ENCODE measurements around the gene GFM1.

Gene GFM1

GRCh38 chr3:158644345-158644908, at the start of gene GFM1:
Gene GFM1, plus strand, starts transcription at chr3:158644527. Its CDS starts 108 bp downstream, at chr3:158644635.
- H3K9me3 ChIP-seq (ENCODE audit: control insufficient read depth, insufficient read depth, low read length), result no peaks in the 10 kb centered on the region
- H3K9ac ChIP-seq (ENCODE audit: low read depth, low read length), result peak within 1 kb of the TSS; percentile 85
- no peaks in the 10 kb centered on the region for H3K4me1 ChIP-seq (ENCODE audit: insufficient read depth, low read length)
- 0 out of 2 replicates have a peak, but pooled peaks cover 2% of the 10 kb centered on the region for H3K36me3 ChIP-seq (ENCODE audit: insufficient read depth, low read length)

- Histone ChIP-seq H3K36me3 (ENCODE audit: insufficient read depth, low read length) (no peaks in the 10 kb centered on the region), H3K4me1 (ENCODE audit: insufficient read depth, low read length) (no peaks in the 10 kb centered on the region), H3K9ac (ENCODE audit: low read depth, low read length) (no peak overlapping the region), H3K9me3 (ENCODE audit: control insufficient read depth, insufficient read depth, low read length) (no peaks in the 10 kb centered on the region)
Observed at GRCh38 chr3:158600787-158601186, 43.5 kb upstream of the GFM1 start.

GRCh38 chr3:158602227-158602626, 42.1 kb upstream of the GFM1 start:
- Histone ChIP-seq H3K9ac (ENCODE audit: low read depth, low read length) (no peak overlapping the region), H3K9me3 (ENCODE audit: control insufficient read depth, insufficient read depth, low read length) (no peaks in the 10 kb centered on the region), H3K4me1 (ENCODE audit: insufficient read depth, low read length) (no peaks in the 10 kb centered on the region), H3K36me3 (ENCODE audit: insufficient read depth, low read length) (no peaks in the 10 kb centered on the region)

GRCh38 chr3:158617982-158618875, 26.1 kb upstream of the GFM1 start:
- no peak overlapping the region for H3K9ac ChIP-seq (ENCODE audit: low read depth, low read length)
- no peaks in the 10 kb centered on the region for H3K36me3 ChIP-seq (ENCODE audit: insufficient read depth, low read length)
- H3K9me3 ChIP-seq (ENCODE audit: control insufficient read depth, insufficient read depth, low read length), result peaks cover 3% of the 10 kb centered on the region
- no peaks in the 10 kb centered on the region for H3K4me1 ChIP-seq (ENCODE audit: insufficient read depth, low read length)

- H3K4me1 ChIP-seq (ENCODE audit: insufficient read depth, low read length), result no peaks in the 10 kb centered on the region
- H3K36me3 ChIP-seq (ENCODE audit: insufficient read depth, low read length), result no peaks in the 10 kb centered on the region; the same call in 1 of the 2 replicates
- H3K9ac ChIP-seq (ENCODE audit: low read depth, low read length), result no peak overlapping the region
- H3K9me3 ChIP-seq (ENCODE audit: control insufficient read depth, insufficient read depth, low read length), result no peaks in the 10 kb centered on the region
Observed at GRCh38 chr3:158625881-158626280, 18.4 kb upstream of the GFM1 start.

GRCh38 chr3:158631981-158632380, 12.3 kb upstream of the GFM1 start:
- Histone ChIP-seq H3K9me3 (ENCODE audit: control insufficient read depth, insufficient read depth, low read length) (no peaks in the 10 kb centered on the region), H3K9ac (ENCODE audit: low read depth, low read length) (no peak overlapping the region), H3K36me3 (ENCODE audit: insufficient read depth, low read length) (no peaks in the 10 kb centered on the region), H3K4me1 (ENCODE audit: insufficient read depth, low read length) (peaks cover 13% of the 10 kb centered on the region)

GRCh38 chr3:158640646-158641045, 3.7 kb upstream of the GFM1 start:
- no peak overlapping the region for H3K9ac ChIP-seq (ENCODE audit: low read depth, low read length)
- no peaks in the 10 kb centered on the region for H3K36me3 ChIP-seq (ENCODE audit: insufficient read depth, low read length)
- H3K4me1 ChIP-seq (ENCODE audit: insufficient read depth, low read length), result no peaks in the 10 kb centered on the region
- no peaks in the 10 kb centered on the region for H3K9me3 ChIP-seq (ENCODE audit: control insufficient read depth, insufficient read depth, low read length)

- no peak overlapping the region for H3K9ac ChIP-seq (ENCODE audit: low read depth, low read length)
- no peaks in the 10 kb centered on the region for H3K9me3 ChIP-seq (ENCODE audit: control insufficient read depth, insufficient read depth, low read length)
- no peaks in the 10 kb centered on the region for H3K4me1 ChIP-seq (ENCODE audit: insufficient read depth, low read length)
- H3K36me3 ChIP-seq (ENCODE audit: insufficient read depth, low read length), result 0 out of 2 replicates have a peak, but pooled peaks cover 2% of the 10 kb centered on the region
Observed at GRCh38 chr3:158642005-158642404, 2.3 kb upstream of the GFM1 start.

- no peaks in the 10 kb centered on the region for H3K4me1 ChIP-seq (ENCODE audit: insufficient read depth, low read length)
- no peak overlapping the region for H3K9ac ChIP-seq (ENCODE audit: low read depth, low read length)
- 0 out of 2 replicates have a peak, but pooled peaks cover 2% of the 10 kb centered on the region for H3K36me3 ChIP-seq (ENCODE audit: insufficient read depth, low read length)
- H3K9me3 ChIP-seq (ENCODE audit: control insufficient read depth, insufficient read depth, low read length), result no peaks in the 10 kb centered on the region
Observed at GRCh38 chr3:158642474-158643210, 1.7 kb upstream of the GFM1 start.

GRCh38 chr3:158649791-158650190, 5.5 kb downstream of the GFM1 start:
- H3K36me3 ChIP-seq (ENCODE audit: insufficient read depth, low read length), result peaks cover 5% of the 10 kb centered on the region
- H3K4me1 ChIP-seq (ENCODE audit: insufficient read depth, low read length), result no peaks in the 10 kb centered on the region
- H3K9ac ChIP-seq (ENCODE audit: low read depth, low read length), result no peak overlapping the region
- no peaks in the 10 kb centered on the region for H3K9me3 ChIP-seq (ENCODE audit: control insufficient read depth, insufficient read depth, low read length)

GRCh38 chr3:158651192-158651591, 6.9 kb downstream of the GFM1 start:
- H3K4me1 ChIP-seq (ENCODE audit: insufficient read depth, low read length), result no peaks in the 10 kb centered on the region
- H3K9me3 ChIP-seq (ENCODE audit: control insufficient read depth, insufficient read depth, low read length), result no peaks in the 10 kb centered on the region
- peaks cover 5% of the 10 kb centered on the region for H3K36me3 ChIP-seq (ENCODE audit: insufficient read depth, low read length)
- no peak overlapping the region for H3K9ac ChIP-seq (ENCODE audit: low read depth, low read length)

GRCh38 chr3:158652463-158652862, 8.1 kb downstream of the GFM1 start:
- no peak overlapping the region for H3K9ac ChIP-seq (ENCODE audit: low read depth, low read length)
- H3K4me1 ChIP-seq (ENCODE audit: insufficient read depth, low read length), result no peaks in the 10 kb centered on the region
- peaks cover 6% of the 10 kb centered on the region for H3K36me3 ChIP-seq (ENCODE audit: insufficient read depth, low read length)
- no peaks in the 10 kb centered on the region for H3K9me3 ChIP-seq (ENCODE audit: control insufficient read depth, insufficient read depth, low read length)

- Histone ChIP-seq H3K4me1 (ENCODE audit: insufficient read depth, low read length) (no peaks in the 10 kb centered on the region), H3K9ac (ENCODE audit: low read depth, low read length) (no peak overlapping the region), H3K36me3 (ENCODE audit: insufficient read depth, low read length) (peaks cover 17% of the 10 kb centered on the region), H3K9me3 (ENCODE audit: control insufficient read depth, insufficient read depth, low read length) (no peaks in the 10 kb centered on the region)
Observed at GRCh38 chr3:158658889-158659288, 14.6 kb downstream of the GFM1 start.

GRCh38 chr3:158659454-158660237, 15.3 kb downstream of the GFM1 start:
- Histone ChIP-seq H3K9ac (ENCODE audit: low read depth, low read length) (no peak overlapping the region), H3K36me3 (ENCODE audit: insufficient read depth, low read length) (peaks cover 17% of the 10 kb centered on the region), H3K9me3 (ENCODE audit: control insufficient read depth, insufficient read depth, low read length) (no peaks in the 10 kb centered on the region), H3K4me1 (ENCODE audit: insufficient read depth, low read length) (no peaks in the 10 kb centered on the region)
